CD14-positive monocyte (primary cell): ENCODE measurements around the gene IKZF3. TPM values are rescaled to one million over a fixed set of nuclear protein-coding genes. Genes with fewer than 3 reads are reported as not detected.
"Not testable (repeated sequence)": the region's sequence is repeated elsewhere in the genome, so short reads cannot be mapped to it uniquely, and the experiment has no call there.

ENCODE experiments used
- DNase-seq, 3 donors: peaks; one replicate each; pipeline ENCODE4 v3.0.0-alpha.2; 2011 to 2022
- H2AFZ ChIP-seq: 2 replicates; pipeline ENCODE4 v1.6.0; 2012; ENCODE audit warnings: mild to moderate bottlenecking, low read depth, low read length, inconsistent platforms; ENCODE audit not compliant: insufficient read depth, poor library complexity, severe bottlenecking
- H3K27ac ChIP-seq, 2 donors: 1 replicate in 1 of 2; 2 replicates in 1 of 2; pipeline ENCODE4 v1.5.1; 2012 to 2013; ENCODE audit warnings: low read length in 2 of 2, control low read depth in 1 of 2, inconsistent platforms in 1 of 2, low read depth in 1 of 2, mild to moderate bottlenecking in 1 of 2
- H3K27me3 ChIP-seq, 2 donors: one replicate each; pipeline versions ENCODE4 v1.6.0 to v1.6.1; 2011 to 2013; ENCODE audit warnings: low read length in 2 of 2; ENCODE audit not compliant: control insufficient read depth in 2 of 2, insufficient read depth in 2 of 2
- H3K36me3 ChIP-seq, 2 donors: replicated peaks in 1 of 2; 1 replicate in 1 of 2; 2 replicates in 1 of 2; pipeline versions ENCODE4 v1.5.1 to v1.6.1; 2012 to 2013; ENCODE audit warnings: low read length in 2 of 2, control low read depth in 1 of 2, inconsistent platforms in 1 of 2, mild to moderate bottlenecking in 1 of 2; ENCODE audit not compliant: insufficient read depth in 2 of 2, control insufficient read depth in 1 of 2
- H3K4me1 ChIP-seq, 2 donors: 1 replicate in 1 of 2; 2 replicates in 1 of 2; pipeline versions ENCODE4 v1.5.1 to v1.6.1; 2012 to 2013; ENCODE audit warnings: low read length in 2 of 2, control low read depth in 1 of 2, inconsistent platforms in 1 of 2, mild to moderate bottlenecking in 1 of 2, moderate library complexity in 1 of 2; ENCODE audit not compliant: insufficient read depth in 2 of 2, control insufficient read depth in 1 of 2
- H3K4me2 ChIP-seq: replicated peaks from 2 replicates; pipeline ENCODE3; 2012; ENCODE audit warnings: low read length, moderate library complexity, mild to moderate bottlenecking; ENCODE audit not compliant: poor library complexity, severe bottlenecking; ENCODE audit errors: extremely low read depth
- H3K4me3 ChIP-seq, 3 experiments: fragments of 200-600 bp in 1 of 3; sonication (generic) in 1 of 3; replicated peaks in 1 of 3; 1 replicate in 2 of 3; 2 replicates in 1 of 3; pipeline ENCODE4 v1.5.1; 2011 to 2013; ENCODE audit warnings: low read length in 3 of 3, mild to moderate bottlenecking in 3 of 3, control low read depth in 2 of 3, low read depth in 2 of 3, inconsistent platforms in 1 of 3, moderate library complexity in 1 of 3
- H3K79me2 ChIP-seq: 2 replicates; pipeline ENCODE4 v1.6.0; 2012; ENCODE audit warnings: mild to moderate bottlenecking, control low read depth, inconsistent platforms, low read length, moderate library complexity; ENCODE audit not compliant: insufficient read depth
- H3K9ac ChIP-seq: 2 replicates; pipeline ENCODE4 v1.6.0; 2017; ENCODE audit warnings: low read length, mild to moderate bottlenecking; ENCODE audit not compliant: insufficient read depth, poor library complexity, severe bottlenecking
- H3K9me3 ChIP-seq, 2 donors: replicated peaks in 1 of 2; 1 replicate in 1 of 2; 2 replicates in 1 of 2; pipeline versions ENCODE4 v1.5.1 to v1.6.1; 2012 to 2013; ENCODE audit warnings: low read length in 2 of 2, control low read depth in 1 of 2; ENCODE audit not compliant: control insufficient read depth in 1 of 2, insufficient read depth in 1 of 2
- H4K20me1 ChIP-seq: 2 replicates; pipeline ENCODE4 v1.6.0; 2012; ENCODE audit warnings: mild to moderate bottlenecking, low read length, control low read depth, moderate library complexity; ENCODE audit not compliant: insufficient read depth
- H3K27ac Mint-ChIP-seq, 7 donors: one replicate each; pipeline ENCODE4 v1.8.0; 2020; ENCODE audit warnings: mild to moderate bottlenecking in 7 of 7, mixed read lengths in 7 of 7, moderate library complexity in 6 of 7, inconsistent platforms in 2 of 7
- H3K27me3 Mint-ChIP-seq, 3 donors: one replicate each; pipeline ENCODE4 v1.8.0; 2021 to 2022; ENCODE audit warnings: low read depth in 3 of 3, mild to moderate bottlenecking in 3 of 3, mixed read lengths in 3 of 3, moderate library complexity in 3 of 3, inconsistent platforms in 1 of 3
- H3K36me3 Mint-ChIP-seq, 2 donors: one replicate each; pipeline ENCODE4 v1.8.0; 2020; ENCODE audit warnings: mixed read lengths in 2 of 2, inconsistent platforms in 1 of 2, mild to moderate bottlenecking in 1 of 2
- H3K4me1 Mint-ChIP-seq: one replicate; pipeline ENCODE4 v1.8.0; 2020; ENCODE audit warnings: mild to moderate bottlenecking, mixed read lengths
- H3K4me3 Mint-ChIP-seq, 2 donors: one replicate each; pipeline ENCODE4 v1.8.0; 2020; ENCODE audit warnings: mild to moderate bottlenecking in 2 of 2, mixed read lengths in 2 of 2, moderate library complexity in 1 of 2
- H3K9me3 Mint-ChIP-seq, 7 donors: one replicate each; pipeline ENCODE4 v1.8.0; 2020 to 2022; ENCODE audit warnings: mixed read lengths in 7 of 7, mild to moderate bottlenecking in 6 of 7, moderate library complexity in 6 of 7, inconsistent platforms in 2 of 7
- WGBS: methylation state at CpG from one replicate; pipeline ENCODE4 v1.1.5; 2013; ENCODE audit warnings: missing lambda C conversion rate; ENCODE audit not compliant: insufficient coverage; 5-methylcytosine and 5-hydroxymethylcytosine counted together
- intact Hi-C, 2 donors: fragments of 100-400 bp; cut with micrococcal nuclease; formaldehyde crosslinking; loops; one replicate each; pipeline versions ENCODE4 v1.15.0 to v1.15.1; 2023
- polyA plus RNA-seq, 3 donors: library from polyadenylated mRNA; depleted of rRNA in 1 of 3; unstranded in 2 of 3; stranded (reverse) in 1 of 3; fragments of 300-500 nt in 2 of 3; fragments of >200 nt in 1 of 3; fragmentation: Illumina TruSeq in 2 of 3; gene quantifications; 1 replicate in 2 of 3; 2 replicates in 1 of 3; pipeline ENCODE4 v1.2.3, GENCODE V29; 2012 to 2021
- TF ChIP-seq, protein P1 (sequence below): fragments of 200-600 bp; IDR thresholded peaks from one replicate; pipeline ENCODE4 v1.8.0; 2022; ENCODE audit warnings: antibody characterized with exemption, mild to moderate bottlenecking

The IKZF3 gene
- polyA plus RNA-seq, 3 donors = 0.05 to 0.15 (median 0.05) TPM

DNA sequence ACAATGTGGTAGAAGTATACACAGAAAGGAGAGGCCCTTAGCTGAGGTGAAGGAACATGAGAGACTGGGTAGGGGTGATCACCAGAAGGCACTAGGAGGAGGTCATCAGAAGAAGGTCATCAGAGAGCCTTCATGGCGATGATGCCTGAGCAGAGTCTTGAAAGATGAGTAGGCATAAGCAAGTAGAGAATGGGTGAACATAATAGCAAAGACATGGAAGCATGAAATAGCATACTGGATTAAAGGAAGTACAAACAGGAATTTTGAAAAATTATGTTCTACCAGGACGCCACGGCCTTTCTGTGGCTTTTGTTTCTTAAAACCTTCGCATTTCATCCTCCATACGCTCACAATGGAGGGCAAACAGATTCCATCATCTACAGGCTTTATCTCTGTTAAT, 2.9 kb downstream of the IKZF3 start:
- H3K9me3 ChIP-seq = no peaks in the 10 kb centered on the region
- Mint-ChIP-seq H3K27me3 (peaks cover 38 to 50% (median 44%) of the 10 kb centered on the region in 3 donors), H3K9me3 (peaks cover 0 to 9% (median 0%) of the 10 kb centered on the region in 7 donors), H3K27ac (peak overlapping the region in 1 of 7 donors; percentile 82), H3K36me3 (peaks cover 0 to 6% of the 10 kb centered on the region in 2 donors), H3K4me1 (peaks cover 27% of the 10 kb centered on the region), H3K4me3 (peak overlapping the region; percentile 8 to 42)
- H2AFZ ChIP-seq = no peak overlapping the region
- TF ChIP-seq, protein P1, sequence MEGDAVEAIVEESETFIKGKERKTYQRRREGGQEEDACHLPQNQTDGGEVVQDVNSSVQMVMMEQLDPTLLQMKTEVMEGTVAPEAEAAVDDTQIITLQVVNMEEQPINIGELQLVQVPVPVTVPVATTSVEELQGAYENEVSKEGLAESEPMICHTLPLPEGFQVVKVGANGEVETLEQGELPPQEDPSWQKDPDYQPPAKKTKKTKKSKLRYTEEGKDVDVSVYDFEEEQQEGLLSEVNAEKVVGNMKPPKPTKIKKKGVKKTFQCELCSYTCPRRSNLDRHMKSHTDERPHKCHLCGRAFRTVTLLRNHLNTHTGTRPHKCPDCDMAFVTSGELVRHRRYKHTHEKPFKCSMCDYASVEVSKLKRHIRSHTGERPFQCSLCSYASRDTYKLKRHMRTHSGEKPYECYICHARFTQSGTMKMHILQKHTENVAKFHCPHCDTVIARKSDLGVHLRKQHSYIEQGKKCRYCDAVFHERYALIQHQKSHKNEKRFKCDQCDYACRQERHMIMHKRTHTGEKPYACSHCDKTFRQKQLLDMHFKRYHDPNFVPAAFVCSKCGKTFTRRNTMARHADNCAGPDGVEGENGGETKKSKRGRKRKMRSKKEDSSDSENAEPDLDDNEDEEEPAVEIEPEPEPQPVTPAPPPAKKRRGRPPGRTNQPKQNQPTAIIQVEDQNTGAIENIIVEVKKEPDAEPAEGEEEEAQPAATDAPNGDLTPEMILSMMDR = no peak
- DNase-seq = no peak
- no peak overlapping the region for H3K4me3 ChIP-seq
- intact Hi-C loops = no loop called here
- 100% methylated on average over 1 of the region's 5 CpGs for WGBS
- peaks cover 28 to 29% of the 10 kb centered on the region in 2 donors for H3K4me1 ChIP-seq
- H3K36me3 ChIP-seq = no peaks in the 10 kb centered on the region
- no peak overlapping the region for H3K27ac ChIP-seq
- H4K20me1 ChIP-seq = no peaks in the 10 kb centered on the region
- no peak overlapping the region for H3K9ac ChIP-seq
- H3K79me2 ChIP-seq = no peaks in the 10 kb centered on the region
- no peak overlapping the region for H3K4me2 ChIP-seq
- peaks cover 50 to 62% of the 10 kb centered on the region in 2 donors for H3K27me3 ChIP-seq

- H3K9me3 ChIP-seq, intact Hi-C loops, H2AFZ ChIP-seq, H3K36me3 ChIP-seq, H3K79me2 ChIP-seq, H3K4me2 ChIP-seq, H3K4me3 Mint-ChIP-seq, H3K27ac Mint-ChIP-seq, H3K4me3 ChIP-seq, H3K9ac ChIP-seq, DNase-seq, H3K36me3 Mint-ChIP-seq, H4K20me1 ChIP-seq, H3K4me1 ChIP-seq, H3K4me1 Mint-ChIP-seq, H3K27ac ChIP-seq, H3K9me3 Mint-ChIP-seq: not testable (repeated sequence)
- WGBS = 80% methylated on average over 1 of the region's 9 CpGs
- H3K27me3 ChIP-seq = peaks cover 15 to 43% of the 10 kb centered on the region in 2 donors
- peaks cover 19 to 44% (median 39%) of the 10 kb centered on the region in 3 donors for H3K27me3 Mint-ChIP-seq
Observed at GRCh38 chr17:39855911-39856649, 8.0 kb downstream of the IKZF3 start.
